ENCODE data around the gene MEA1. TPM values are rescaled to one million over a fixed set of nuclear protein-coding genes. Genes with fewer than 3 reads are reported as not detected.

MEA1 gene
- total RNA-seq, 4 donors from 2014 or later: 25.0 to 33.5 (median 25.9) TPM

DNA sequence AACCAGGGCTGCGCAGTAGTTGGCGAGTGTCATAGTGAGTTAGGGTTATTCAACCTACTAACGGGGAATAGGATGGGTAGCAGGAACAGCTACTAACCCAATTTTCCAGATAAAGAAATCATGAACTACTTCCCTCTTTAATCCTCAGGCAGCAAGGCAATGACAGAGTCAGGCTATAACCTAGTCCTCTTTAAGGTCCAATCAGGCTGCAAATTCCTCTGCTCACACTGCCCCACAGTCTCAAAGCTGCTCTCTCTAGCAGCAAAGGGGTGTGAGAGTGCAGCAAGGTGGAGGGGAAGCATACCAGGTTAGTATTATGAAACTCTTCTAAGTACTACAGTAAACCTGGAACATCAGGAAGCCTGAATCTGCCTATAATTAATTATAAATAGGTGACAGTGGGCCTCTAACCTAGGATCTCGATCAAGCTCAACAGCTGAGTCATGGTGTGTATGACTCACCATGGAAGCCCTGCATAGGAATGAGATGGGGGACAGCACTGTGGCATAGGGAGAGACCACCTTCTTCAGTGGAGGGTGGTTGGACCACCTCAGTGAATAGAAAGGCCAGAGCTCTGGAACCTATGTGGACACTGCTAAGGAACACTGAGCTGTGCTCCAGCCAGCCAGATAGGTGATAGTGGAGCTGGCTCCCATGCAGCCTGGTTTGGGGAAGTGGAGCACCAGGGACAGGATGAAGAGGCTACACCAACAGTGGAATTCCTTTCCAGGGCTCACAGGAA, 42.7 kb downstream of the MEA1 start:
- intact Hi-C loops (cut with DNase I; ENCODE audit: low total_unique reads) (no loop called here), in situ Hi-C loops (cut with MboI; ENCODE audit: low sequenced_read_pairs in 4 of 4) (no loop called here)
- Histone ChIP-seq H3K27ac (no peak overlapping the region), H3K27me3 (no peaks in the 10 kb centered on the region), H3K36me3 (peaks cover 0 to 7% of the 10 kb centered on the region in 2 donors), H3K4me3 (no peak overlapping the region), H3K9me3 (no peaks in the 10 kb centered on the region), H3K4me1 (no peaks in the 10 kb centered on the region)
- DNase-seq (no peak), ATAC-seq (peak in 1 of 2 donors; percentile 54)
- TF ChIP-seq, protein P1, sequence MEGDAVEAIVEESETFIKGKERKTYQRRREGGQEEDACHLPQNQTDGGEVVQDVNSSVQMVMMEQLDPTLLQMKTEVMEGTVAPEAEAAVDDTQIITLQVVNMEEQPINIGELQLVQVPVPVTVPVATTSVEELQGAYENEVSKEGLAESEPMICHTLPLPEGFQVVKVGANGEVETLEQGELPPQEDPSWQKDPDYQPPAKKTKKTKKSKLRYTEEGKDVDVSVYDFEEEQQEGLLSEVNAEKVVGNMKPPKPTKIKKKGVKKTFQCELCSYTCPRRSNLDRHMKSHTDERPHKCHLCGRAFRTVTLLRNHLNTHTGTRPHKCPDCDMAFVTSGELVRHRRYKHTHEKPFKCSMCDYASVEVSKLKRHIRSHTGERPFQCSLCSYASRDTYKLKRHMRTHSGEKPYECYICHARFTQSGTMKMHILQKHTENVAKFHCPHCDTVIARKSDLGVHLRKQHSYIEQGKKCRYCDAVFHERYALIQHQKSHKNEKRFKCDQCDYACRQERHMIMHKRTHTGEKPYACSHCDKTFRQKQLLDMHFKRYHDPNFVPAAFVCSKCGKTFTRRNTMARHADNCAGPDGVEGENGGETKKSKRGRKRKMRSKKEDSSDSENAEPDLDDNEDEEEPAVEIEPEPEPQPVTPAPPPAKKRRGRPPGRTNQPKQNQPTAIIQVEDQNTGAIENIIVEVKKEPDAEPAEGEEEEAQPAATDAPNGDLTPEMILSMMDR (IDR thresholded peaks at IDR 0.05 in 4 of 5, conservative IDR thresholded peaks at IDR 0.05 in 1 of 5): no peak
- no peak for TF ChIP-seq POLR2A (IDR thresholded peaks at IDR 0.05)

DNA sequence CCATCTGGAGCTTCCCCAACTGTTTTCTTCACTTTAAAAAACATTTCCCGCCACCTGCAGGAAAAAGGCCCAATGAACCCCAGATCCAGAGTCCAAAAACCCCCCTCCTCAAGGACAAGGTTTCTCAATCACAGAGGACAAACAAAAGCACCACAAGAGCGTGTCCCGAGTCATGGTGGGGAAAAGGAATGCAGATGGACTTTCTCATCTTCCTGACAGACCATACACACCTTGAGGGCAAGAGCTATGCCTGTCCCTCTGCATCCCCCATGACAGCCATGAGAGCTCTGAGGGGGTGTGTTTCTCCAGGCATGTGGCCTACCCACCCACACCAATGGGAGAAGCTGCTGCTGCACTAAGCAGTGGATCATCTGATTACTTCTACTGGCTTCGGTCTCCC, 43.8 kb downstream of the MEA1 start:
- TF ChIP-seq, protein P1 (IDR thresholded peaks at IDR 0.05 in 4 of 5, conservative IDR thresholded peaks at IDR 0.05 in 1 of 5): no peak
- TF ChIP-seq POLR2A (IDR thresholded peaks at IDR 0.05): no peak
- intact Hi-C loops (cut with DNase I; ENCODE audit: low total_unique reads): no loop called here
- peaks cover 0 to 18% of the 10 kb centered on the region in 2 donors for H3K36me3 ChIP-seq

DNA sequence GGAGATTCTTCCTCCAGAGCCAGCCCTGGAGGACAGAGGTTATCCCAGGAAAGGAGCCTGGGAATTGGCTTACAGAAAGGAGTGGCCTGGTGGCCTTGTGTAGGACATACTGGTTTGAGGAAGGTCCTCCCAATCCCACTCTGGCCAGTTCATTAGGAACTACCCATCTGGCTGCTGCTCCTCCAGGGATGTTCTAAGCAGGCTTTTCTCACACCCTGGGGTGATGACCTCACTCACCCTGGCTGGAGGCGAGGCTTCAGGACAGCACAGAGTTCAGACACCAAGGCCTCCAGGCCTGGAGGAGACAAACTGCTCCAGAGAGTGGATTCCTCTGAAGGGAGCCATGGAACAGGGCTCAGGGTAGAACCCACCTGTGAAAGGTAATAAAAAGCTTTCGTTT, 44.3 kb downstream of the MEA1 start:
- no peak overlapping the region for H3K4me3 ChIP-seq
- no peaks in the 10 kb centered on the region for H3K9me3 ChIP-seq
- H3K4me1 ChIP-seq: no peaks in the 10 kb centered on the region
- no peak overlapping the region for H3K27ac ChIP-seq
- no peak for TF ChIP-seq POLR2A (IDR thresholded peaks at IDR 0.05)
- TF ChIP-seq, protein P1 (IDR thresholded peaks at IDR 0.05 in 4 of 5, conservative IDR thresholded peaks at IDR 0.05 in 1 of 5): no peak
- DNase-seq (no peak), ATAC-seq (no peak)
- intact Hi-C loops (cut with DNase I; ENCODE audit: low total_unique reads) (no loop called here), in situ Hi-C loops (cut with MboI; ENCODE audit: low sequenced_read_pairs in 4 of 4) (no loop called here)
- H3K27me3 ChIP-seq: no peaks in the 10 kb centered on the region
- peaks cover 0 to 23% of the 10 kb centered on the region in 2 donors for H3K36me3 ChIP-seq

More for the DNA sequence above, 43.8 kb downstream of the MEA1 start:
- Histone ChIP-seq H3K4me1 (no peaks in the 10 kb centered on the region), H3K27ac (no peak overlapping the region), H3K9me3 (no peaks in the 10 kb centered on the region), H3K27me3 (no peaks in the 10 kb centered on the region), H3K4me3 (no peak overlapping the region)
- no peak for ATAC-seq
- in situ Hi-C loops (cut with MboI; ENCODE audit: low sequenced_read_pairs in 4 of 4): no loop called here
- DNase-seq: no peak

DNA sequence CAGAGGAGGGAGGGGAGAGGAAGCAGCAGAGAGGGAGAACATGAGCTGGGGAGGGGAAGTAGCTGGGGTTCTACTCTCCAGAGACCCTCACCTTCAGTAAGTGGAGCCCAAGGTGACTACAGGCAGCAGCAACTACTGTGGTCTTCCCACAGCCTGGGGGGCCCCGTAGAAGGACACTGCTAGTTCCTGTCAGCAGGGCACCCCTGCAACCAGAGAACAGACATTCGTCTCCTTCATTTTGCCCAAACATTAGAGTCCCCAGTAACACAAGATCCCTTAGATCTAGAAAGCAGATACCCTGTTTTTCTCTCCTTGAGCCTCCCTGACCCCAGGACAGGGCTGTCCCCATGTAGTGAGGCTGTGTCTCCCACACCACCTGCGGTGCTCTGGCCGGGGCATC, 45.0 kb downstream of the MEA1 start:
- H3K27me3 ChIP-seq: no peaks in the 10 kb centered on the region
- in situ Hi-C loops (cut with MboI; ENCODE audit: low sequenced_read_pairs in 4 of 4) (no loop called here), intact Hi-C loops (cut with DNase I; ENCODE audit: low total_unique reads) (no loop called here)
- TF ChIP-seq POLR2A (IDR thresholded peaks at IDR 0.05): no peak
- TF ChIP-seq, protein P1 (IDR thresholded peaks at IDR 0.05 in 4 of 5, conservative IDR thresholded peaks at IDR 0.05 in 1 of 5): no peak
- no peaks in the 10 kb centered on the region for H3K9me3 ChIP-seq
- H3K36me3 ChIP-seq: peaks cover 0 to 29% of the 10 kb centered on the region in 2 donors
- H3K27ac ChIP-seq: no peak overlapping the region
- H3K4me3 ChIP-seq: no peak overlapping the region
- no peaks in the 10 kb centered on the region for H3K4me1 ChIP-seq
- DNase-seq (no peak), ATAC-seq (no peak)
